ENCODE results near the gene LYZL1.

DNA sequence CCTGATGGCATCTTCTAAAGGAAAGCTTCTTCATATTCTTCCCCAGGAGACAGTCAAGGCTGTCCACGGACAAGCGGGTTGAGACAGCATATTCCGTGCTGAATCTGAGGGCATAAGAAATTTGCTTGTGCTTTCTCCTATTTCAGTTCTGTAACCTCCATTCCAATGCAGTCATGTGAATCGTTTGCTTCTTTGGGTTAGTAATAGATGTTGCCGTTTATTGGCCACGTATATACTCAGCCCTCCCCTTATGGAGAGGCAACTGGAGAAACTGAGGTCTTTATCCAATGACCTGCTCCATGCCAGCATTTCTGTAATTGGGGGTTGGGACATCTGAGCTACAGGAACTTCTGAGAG is 38.9 kb downstream of the LYZL1 start:
- TF ChIP-seq CTCF (IDR thresholded peaks at IDR 0.05) (no peak), POLR2A (IDR thresholded peaks at IDR 0.05) (no peak)
